ENCODE measurements around the gene RPS6KA3.
A peak's percentile ranks its signal among the peaks of the same experiment; 100 is the strongest.
"Not testable (repeated sequence)": the region's sequence is repeated elsewhere in the genome, so short reads cannot be mapped to it uniquely, and the experiment has no call there.

RPS6KA3 gene

DNA sequence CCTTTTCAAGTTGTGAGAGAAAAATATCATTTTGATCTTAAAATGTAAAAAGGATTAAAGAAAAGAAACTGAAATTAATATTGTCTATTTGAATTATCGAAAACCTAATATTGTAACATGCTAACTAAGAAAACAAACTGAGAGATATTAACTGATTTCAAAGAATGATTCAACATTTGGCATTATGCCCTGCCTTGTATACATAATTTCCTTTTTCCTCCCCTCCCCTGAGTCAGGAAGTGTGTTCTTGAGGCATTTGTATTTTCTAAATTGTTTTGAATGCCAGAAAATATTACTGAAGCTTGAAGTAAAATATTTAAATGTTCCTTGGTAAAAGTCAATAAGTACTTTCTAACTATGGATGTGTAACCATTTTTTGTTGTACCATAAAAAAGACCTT lies 49.4 kb downstream of the RPS6KA3 start:
- DNase-seq = no peak

DNA sequence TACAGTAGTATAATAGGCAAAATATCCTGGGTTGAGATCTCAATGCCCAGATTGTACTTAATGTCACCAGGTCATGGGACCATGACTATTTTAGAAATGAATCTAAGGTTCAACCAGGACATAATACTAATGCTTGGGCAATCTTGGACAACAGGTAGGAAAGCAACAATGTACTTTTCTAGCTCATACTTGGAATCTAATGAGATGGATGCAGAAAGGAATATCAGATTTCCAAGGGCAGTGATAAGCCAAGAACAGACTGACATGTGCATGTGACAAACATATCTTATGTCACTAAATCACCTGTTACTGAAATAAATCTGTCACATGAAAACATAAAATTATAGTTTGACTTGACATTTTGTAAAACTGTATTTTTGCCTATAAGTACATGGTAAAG lies 51.1 kb downstream of the RPS6KA3 start:
- no peak for DNase-seq

DNA sequence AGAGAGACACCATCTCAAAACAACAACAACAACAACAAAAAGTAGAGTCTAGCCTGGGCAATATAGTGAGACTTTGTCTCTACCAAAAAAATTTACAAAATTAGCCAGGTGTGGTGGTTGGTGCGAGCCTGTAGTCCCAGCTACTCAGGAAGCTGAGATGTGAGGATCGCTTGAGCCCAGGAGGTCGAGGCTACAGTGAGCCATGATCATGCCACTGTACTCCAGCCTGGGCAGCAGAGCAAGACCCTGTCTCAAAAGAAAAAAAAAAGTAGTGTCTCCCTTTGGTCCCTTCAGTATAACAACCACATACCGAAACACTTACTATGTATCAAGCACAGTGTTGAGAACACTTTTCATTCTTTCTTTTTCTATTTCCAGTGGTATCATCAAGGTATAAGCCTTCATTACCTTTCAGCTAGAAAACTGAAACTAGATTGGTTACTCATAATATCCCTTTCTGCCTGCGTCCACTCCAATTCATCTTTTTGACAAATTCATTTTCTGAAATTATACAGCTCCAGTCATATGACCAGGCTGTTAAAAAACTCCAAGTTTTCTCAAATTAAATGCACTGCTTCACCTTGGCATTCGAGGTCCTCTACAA lies 54.1 kb downstream of the RPS6KA3 start:
- no peak for DNase-seq

DNA sequence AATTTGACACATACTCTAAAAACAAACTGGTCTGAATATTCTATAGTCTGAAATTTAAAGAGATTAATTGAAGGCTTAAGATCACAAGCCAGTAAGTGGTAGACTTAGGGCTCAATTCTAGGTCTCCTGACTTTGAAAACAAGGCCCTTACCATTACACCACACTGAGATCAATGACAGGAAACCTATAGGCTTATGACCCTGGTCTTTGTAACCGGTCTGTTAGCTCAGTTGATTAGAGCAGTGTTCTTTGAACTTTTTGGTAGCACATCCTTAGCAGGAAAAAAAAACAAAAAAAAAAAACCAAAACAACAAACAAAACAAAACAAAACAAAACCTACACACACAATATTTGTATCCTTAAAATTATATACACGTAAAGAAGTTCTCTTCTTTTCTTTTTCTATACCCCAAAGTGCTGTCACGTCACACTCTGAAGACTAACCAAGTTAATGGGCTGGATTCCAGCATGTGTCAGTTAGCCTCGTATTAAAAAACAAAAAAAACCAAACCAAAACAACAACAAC lies 55.4 kb downstream of the RPS6KA3 start:
- no peak for DNase-seq

DNA sequence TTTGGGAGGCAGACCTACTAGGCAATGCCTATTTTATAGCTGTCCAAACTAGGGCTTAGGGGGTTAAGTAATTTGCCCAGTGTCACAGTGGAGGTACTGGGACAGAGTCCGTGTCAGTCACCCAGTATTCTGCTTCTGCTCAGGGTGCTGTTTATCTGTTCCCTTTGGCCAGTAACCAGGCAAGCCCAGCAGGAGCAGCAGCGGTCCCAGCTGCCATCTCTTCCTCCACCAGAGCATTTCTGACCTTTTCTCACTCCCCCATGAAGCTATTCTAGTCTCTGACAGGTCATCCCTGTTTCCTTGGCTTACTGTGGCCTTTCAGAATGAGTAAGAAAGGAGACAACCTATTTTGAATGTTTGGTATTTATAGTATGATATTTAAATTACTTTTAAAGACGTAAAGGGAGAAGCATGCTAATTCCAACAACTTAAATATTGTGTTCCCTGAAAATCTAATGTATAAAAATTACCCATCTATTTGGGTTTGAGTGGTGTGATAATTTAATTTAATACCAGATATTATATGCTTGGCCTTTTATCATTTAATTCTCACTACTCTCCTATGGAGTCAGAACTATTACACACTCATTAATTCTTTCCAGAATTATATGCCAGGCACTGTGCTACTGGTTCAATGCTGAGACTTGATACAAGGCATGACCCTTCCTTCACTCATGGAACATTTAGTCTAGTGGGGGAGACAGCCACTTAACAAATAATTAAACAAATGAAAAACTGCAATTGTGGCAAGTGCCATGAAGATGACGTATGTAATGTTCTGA lies 60.6 kb downstream of the RPS6KA3 start:
- DNase-seq = no peak

DNA sequence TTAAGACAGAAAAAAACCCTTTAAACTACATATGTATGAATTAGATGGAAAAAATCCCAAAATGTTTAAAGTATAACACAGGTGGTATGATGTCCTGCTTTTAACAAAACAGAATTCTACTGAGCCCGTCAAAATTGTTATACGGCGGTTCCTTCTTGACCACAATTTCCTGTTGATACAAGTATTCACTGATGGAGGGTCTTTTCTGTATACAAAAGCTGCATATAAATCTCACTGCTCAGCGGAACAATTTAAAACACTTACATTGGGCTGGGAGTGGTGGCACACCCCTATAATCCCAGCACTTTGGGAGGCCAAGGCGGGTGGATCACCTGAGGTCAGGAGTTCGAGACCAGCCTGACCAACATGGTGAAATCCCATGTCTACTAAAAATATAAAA lies 62.4 kb downstream of the RPS6KA3 start:
- DNase-seq = no peak

DNA sequence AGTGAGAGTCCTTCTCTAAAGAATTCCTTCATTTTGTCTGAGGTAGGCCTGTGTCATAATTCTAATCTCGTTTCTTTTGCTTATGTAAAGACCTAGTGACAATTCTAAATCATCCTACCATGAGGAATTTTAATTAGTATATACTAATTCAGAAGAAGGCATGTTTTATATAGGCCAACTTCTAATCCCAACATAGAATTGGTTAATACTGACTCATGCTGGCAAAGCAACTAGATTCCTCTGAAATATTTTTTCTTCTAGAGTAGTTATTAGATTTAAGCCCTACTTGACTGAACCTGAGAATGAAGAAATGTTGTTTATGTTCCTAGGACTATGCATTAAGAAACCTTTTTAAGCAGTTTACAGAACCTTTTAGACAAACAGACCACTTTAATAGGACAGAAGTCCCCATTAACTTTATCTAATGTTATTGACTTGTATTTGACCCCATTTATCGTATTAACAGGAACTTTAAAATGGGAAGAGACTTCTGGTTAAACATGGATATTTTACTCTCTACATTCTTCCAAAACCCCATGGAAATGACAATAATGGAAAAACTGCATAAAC lies 69.0 kb downstream of the RPS6KA3 start:
- no peak for DNase-seq

DNA sequence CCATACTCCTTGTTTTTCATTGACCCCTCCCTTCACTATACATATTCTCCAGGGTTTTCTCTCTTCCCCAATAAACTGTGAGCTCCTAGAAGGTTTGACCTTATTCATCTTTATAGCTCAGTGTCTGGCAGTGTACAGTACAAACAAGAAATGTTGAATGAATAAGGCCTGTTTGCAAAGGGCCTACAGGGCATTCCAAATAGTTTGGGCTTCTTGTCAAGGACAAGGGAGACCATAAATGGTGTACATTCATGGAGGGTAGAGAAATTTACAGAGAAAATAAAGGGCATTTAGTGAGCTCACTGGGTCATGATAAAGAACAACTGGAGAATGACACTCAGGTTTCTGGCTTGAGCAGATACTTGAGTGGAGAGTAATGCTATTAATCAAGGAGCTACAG lies 77.5 kb downstream of the RPS6KA3 start:
- no peak for DNase-seq

DNA sequence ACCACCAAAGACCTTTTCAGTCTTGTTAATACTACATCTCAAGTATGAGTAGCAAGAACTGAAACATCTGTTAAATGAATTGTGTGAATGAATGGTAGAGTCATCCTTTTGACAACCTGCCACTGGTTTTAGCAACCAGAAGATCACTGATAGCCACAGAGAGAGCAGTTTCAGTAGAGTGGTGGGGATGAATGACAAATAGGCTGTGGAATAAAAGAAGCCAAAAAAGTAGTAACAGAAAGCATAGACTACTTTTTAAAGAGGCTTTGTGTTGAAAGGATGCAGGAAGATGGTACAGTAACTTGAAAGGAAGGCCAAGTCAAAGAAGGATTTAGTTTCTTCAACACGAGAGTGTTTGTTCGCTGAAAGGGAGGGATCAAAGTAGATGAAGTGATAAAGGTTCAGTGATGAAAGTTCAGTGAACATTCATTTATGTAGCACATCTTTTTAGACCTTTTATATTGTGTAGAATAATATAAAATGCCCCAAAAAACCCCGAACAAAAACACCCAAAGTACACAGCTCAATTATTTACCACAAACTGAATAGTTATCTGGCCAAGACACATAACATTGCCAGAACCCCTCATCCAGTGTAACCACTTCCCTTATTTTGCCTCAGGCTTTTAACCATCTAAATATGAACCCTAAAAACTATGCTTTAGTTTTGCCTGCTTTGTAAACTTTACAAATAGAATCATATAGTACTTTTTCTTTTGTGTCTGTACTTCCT lies 84.9 kb downstream of the RPS6KA3 start:
- no peak for DNase-seq

DNA sequence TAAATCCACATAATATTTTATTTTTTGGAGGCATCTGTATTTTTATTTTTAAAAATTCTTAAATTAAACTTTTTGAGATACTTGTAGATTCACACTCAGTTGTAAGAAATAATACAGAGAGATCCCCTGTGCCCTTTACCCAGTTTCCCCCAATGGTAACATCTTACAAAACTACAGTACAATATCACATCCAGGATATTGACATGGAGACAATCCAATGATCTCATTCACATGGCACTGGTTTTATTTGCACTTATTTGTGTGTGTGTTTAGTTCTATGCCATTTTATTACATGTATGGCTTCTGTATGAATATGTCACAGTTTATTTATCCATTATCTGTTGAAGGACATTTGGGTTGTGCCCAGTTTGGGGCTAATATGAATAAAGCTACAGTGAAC lies 89.6 kb downstream of the RPS6KA3 start:
- DNase-seq = no peak

DNA sequence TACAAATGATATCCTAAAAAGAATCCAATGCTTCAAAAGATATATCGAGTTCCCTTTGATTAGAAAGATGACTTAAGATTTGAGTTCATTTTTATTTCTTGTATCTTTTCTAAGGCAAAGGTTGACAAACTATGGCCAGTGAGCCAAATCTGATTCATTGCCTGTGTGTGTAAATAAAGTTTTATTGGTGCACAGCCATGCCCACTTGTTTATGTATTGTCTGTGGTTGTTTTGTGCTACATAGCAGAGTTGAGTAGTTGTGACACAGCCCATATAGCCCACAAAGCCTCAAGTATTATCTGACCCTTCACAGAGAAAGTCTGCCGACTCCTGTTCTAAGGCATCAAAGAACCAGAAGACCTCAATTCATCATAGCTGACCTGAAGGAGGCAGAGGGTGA lies 92.9 kb downstream of the RPS6KA3 start:
- DNase-seq = no peak

DNA sequence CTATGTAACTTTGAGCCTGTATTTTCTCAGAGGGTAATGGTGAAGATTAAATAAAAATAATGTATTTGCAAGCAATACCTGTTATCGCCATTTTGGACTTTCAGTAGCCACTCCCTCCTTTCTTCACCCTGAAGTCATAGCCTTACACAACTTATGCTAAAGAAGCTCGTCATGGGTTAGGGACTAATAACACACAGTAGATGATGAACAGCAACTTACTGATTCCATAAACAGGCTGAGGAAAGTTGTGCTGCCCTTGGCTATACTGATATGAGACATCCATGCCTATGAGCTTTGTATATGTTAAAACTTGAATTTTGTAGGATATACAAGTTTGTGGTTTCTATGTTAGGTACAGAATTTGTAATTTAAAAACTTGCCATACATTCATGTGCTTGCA lies 93.4 kb downstream of the RPS6KA3 start:
- no peak for DNase-seq

DNA sequence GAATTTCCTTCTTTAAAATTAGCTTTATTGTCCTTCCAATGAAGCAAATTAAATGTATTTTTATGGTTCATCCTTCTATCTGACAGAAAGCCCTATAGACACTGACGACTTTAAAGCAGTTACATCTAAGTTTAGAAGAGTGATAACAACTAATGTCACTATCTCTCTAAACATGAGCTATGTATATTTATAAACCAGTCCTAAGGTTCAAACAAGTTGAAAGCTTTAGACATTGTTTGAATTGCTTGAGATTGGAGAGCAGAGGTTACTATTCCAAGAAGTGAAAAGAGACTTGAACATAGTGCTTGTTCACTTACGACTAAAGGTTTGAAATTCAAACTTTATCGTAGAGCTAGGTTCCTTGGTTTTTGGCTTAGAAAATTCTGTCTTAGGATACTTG lies 94.8 kb downstream of the RPS6KA3 start:
- no peak for DNase-seq

DNA sequence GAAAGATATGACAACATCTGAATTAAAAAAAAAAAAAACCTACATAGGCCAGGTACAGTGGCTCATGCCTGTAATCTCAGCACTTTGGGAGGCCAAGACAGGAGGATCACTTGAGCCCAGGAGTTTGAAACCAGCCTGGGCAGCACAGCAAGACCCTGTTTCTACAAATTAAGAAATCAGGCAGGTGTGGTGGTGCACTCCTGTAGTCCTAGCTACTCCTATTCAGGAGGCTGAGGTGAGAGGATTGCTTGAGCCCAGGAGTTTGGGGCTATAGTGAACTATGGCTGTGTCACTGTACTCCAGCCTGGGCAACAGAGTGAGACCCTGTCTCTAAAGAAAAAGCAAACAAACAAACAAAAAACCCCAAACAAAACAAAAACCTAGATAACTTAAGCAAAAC lies 104.2 kb downstream of the RPS6KA3 start:
- not testable (repeated sequence) for DNase-seq

DNA sequence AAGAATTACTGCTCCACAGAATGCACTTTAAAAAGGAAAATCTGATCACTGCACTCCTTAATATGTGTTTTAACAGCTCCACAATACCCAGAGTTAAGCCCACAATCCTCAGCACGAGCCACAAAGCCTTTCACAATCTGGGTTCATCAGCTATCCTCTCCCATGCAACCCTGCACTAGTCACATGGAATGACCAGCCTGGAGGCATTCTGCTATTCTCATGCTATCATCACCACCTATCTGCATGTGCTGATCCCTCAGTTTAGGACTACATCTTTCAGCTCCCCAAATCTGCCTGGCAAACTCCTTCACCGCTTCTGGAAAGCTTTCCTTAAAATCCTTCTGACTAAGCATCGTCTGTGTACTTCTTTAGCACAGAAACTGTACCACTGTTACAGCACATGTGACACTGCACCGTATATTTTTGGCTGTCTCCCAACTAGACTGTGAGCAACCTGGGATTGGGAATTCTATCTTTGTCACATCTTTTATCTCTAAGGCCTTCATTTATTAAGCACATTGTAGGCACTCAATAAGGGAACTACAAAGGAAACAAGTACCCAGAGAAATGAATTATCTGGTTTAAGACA lies 106.8 kb downstream of the RPS6KA3 start:
- DNase-seq = no peak

DNA sequence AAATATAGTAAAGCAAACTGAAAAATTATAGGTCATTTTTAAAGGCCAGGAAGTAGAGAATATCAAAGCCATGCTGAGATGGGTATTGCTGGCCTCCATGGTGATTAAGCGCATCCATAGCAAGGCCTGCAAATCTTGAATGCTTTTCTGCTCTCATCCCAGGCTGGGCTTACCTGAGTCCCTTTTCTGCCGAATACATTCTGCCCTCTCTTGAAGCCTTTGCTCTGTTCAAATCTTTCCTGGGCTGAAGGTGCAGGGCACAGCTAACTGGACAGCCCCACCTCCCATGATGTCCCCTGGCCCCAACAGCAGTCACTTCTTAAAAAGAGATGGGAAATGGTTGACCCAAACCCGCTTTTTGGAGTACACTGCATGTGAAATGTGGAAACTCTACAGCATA lies 115.0 kb downstream of the RPS6KA3 start:
- DNase-seq = no peak

DNA sequence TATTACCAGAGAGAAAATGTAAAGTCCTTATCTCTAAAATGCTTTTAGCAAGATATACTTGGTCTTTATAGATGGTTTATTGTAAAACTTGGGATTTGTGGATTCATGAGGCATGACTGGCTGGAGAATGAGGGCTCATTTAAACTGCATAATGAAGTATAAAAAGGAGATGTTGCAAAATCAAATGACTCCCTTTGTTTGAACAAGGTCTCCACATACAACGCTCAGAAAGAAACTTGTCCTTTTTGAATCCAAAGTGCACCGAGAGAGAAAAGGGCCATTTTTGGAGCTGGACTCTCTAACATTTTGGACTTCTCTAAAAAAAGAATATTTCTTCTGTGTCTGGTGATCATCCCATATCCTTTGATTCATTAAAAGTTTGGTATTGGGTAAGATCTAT lies 117.4 kb downstream of the RPS6KA3 start:
- DNase-seq = no peak

DNA sequence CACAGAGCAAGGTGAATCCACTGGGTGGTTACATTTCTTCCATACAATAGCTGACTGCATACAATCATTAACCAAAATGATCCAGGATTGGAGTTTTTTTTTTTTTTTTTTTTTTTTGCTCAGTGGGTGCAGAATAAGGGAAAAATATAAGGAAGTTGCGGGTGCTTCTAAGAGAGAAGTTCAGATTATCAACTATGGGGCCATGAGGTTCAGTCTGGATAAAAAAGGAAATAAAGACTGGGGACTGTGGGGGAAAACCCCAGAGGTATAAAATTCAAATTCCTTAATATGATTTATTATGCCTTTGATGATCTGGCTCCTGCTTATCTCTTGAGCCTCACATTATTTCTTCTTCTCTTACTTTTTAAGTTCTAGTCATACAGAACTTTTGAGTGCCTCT lies 119.1 kb downstream of the RPS6KA3 start:
- no peak for DNase-seq

DNA sequence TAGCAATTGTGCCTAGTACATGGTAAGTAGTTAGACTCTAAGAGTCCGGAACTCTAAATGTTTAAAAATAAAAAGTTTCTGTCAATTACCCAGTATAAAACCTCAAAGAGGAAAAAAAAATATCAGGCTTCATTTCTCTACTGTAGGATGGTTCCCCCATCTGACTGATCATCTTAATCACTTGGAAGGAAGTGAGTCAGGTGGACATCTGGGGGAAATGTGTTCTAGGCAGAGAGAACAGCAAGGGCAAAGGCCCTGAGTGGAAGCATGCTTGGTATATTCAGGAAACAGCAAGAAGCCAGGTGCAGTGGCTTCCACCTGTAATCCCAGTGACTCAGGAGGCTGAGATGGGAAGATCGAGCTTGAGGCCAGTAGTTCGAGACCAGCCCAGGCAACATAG lies 122.2 kb downstream of the RPS6KA3 start:
- no peak for DNase-seq

DNA sequence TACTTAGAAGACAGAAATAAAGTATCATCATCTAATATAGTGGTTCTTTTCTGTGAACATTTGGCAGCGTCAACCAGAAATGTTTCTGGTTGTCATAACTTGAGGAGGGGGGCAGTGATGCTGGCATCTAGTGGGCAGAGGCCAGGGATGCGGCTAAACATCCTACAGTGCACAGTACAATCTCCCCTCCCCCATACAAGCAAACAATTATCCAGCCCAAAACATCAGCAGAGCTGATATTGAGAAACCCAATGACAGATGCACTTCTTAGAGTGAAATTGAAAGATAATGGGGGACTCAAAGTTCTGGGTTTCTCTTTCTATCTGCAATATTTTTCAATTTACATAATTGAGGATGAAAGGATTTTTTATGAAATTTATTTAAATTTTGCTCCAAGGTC lies 123.1 kb downstream of the RPS6KA3 start:
- no peak for DNase-seq

DNA sequence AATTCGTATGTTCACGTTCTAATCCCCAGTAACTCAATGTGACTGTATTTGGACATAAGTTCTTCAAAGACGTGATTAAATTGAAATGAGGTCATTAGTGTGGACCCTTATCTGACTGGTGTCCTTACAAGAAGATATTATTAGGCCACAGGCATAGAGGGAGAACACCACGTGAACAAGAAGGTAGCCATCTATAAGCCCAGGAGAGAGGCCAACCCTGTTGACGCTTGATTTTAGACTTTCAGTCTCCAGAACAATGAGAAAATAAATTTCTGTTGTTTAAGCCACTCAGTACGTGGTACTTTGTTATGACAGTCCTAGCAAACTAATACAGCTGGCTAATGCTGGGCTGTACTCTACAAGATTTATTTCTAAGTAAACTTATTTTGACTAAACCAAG lies 123.6 kb downstream of the RPS6KA3 start:
- no peak for DNase-seq

DNA sequence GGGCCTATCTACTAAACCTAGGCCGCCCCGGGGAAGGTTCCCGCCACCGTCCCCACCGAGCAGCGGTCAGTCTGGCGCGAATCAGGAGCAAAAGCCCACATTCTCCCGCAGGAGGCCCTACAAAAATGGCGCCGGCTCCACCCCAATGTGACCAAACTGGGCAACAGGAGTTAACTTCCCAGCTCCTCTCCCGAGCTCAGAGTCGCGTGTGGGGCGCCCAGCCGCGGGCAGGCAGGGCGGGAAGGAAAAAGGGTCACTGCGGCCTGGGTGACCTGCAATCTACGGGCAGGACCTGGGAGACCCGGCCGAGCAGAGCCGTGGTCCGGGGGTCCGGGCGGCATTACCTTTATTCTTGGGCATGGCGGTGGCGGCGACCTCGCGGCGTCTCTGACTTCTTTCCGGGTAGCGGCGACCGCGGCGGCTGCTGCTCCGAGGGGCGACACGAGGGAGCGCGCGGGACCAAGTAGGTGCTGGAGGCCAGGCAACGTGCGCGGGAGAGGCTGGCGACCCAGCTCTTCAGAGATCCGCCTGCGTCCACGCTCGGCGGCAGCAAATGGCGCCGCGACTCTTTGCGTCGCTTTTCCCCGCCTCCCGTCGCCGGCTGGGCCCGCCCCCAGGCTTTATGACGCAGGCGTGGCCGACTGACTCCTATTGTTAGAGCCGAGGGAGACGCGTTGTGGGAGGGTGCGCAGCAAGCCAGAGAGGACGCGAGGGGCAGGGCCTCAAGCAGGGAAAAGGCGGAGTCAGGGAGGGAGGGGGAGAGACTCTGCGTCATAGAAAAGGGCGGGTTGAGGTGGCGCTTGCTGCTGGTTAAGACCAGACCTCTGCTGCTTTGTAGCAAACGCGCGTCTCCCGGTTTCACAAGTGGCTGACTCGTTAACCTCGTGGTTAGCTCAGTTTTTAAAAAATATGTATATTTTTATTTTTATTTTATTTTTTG lies 125.2 kb downstream of the RPS6KA3 start, which contains the start of gene EIF1AX:
Gene EIF1AX, minus strand, starts transcription at position 558 of the 940 bp plus-strand sequence. Its CDS starts 198 bp downstream, at position 360.
- DNase-seq = peak; percentile 99
